GM23338 (cell line): Measurements from ENCODE around the gene NCKAP5.

Experiments
- CREB1 ChIP-seq: fragments of 250-450 bp; sonication (Bioruptor Pico); IDR thresholded peaks from 2 replicates; pipeline ENCODE4 v1.5.0; 2020; ENCODE audit warnings: low read depth, mild to moderate bottlenecking, moderate library complexity
- CTCF ChIP-seq, 2 experiments: fragments of 200-600 bp in 1 of 2; sonication (generic) in 1 of 2; conservative IDR thresholded peaks; 2 replicates each; pipeline versions ENCODE4 v1.5.1 to v1.6.1; 2016 to 2017; ENCODE audit warnings: antibody characterized with exemption in 2 of 2, low read depth in 2 of 2, mild to moderate bottlenecking in 2 of 2, moderate library complexity in 1 of 2
- EZH2 ChIP-seq: fragments of 200-600 bp; sonication (generic); IDR thresholded peaks from one replicate; pipeline ENCODE4 v1.8.0; 2017; ENCODE audit warnings: antibody characterized with exemption, mild to moderate bottlenecking, low read depth; ENCODE audit not compliant: unreplicated experiment
- POLR2AphosphoS5 ChIP-seq: IDR thresholded peaks from 2 replicates; pipeline ENCODE4 v1.6.1; 2016; ENCODE audit warnings: antibody characterized with exemption, low read depth
- REST ChIP-seq: IDR thresholded peaks from one replicate; pipeline ENCODE4 v1.6.1; 2018; ENCODE audit warnings: antibody characterized with exemption; ENCODE audit not compliant: unreplicated experiment

- TF ChIP-seq CTCF (conservative IDR thresholded peaks at IDR 0.05; ENCODE audit: low read depth in 2 of 2) (no peak), EZH2 (no peak), POLR2AphosphoS5 (no peak), REST (no peak), CREB1 (CRISPR knock-in tag) (no peak)
These were observed 145.3 kb downstream of the NCKAP5 start for GRCh38 chr2:133422931-133423351.
